OCI-LY7 (cell line): ENCODE results near the gene SCD.

ENCODE experiments used
- EZH2phosphoT487 ChIP-seq: fragments of 200-600 bp; sonication (generic); IDR thresholded peaks from 2 replicates; pipeline ENCODE4 v1.6.1; 2018; ENCODE audit warnings: low read depth, borderline replicate concordance, mild to moderate bottlenecking, mixed run types, antibody characterized with exemption, low read length, moderate library complexity, mixed read lengths
- TF ChIP-seq, protein P1 (sequence below): fragments of 200-600 bp; sonication (generic); conservative IDR thresholded peaks from 2 replicates; pipeline ENCODE4 v1.5.1; 2014; ENCODE audit warnings: mild to moderate bottlenecking, antibody characterized with exemption, low read length, moderate library complexity, mixed read lengths

DNA sequence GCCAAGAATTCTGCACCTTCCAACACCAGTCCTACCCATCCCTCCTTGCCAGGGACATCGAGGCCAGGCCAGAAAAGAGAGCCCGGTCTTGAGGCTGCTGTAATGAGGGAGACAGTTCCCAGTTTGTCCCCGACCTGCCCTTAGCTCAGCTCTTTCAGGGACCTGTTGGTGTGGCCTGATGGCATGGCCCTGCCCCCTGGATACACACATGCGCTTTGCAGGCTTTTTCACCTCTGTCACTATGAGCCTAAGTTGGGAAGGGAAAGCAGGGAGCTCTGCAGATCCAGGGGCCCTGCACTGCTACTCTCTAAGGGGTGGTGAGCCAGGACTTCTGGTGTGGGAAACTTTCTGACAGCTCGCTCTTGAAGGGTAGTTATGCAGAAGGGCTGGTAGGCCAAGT lies 2.1 kb downstream of the SCD start:
- TF ChIP-seq, protein P1, sequence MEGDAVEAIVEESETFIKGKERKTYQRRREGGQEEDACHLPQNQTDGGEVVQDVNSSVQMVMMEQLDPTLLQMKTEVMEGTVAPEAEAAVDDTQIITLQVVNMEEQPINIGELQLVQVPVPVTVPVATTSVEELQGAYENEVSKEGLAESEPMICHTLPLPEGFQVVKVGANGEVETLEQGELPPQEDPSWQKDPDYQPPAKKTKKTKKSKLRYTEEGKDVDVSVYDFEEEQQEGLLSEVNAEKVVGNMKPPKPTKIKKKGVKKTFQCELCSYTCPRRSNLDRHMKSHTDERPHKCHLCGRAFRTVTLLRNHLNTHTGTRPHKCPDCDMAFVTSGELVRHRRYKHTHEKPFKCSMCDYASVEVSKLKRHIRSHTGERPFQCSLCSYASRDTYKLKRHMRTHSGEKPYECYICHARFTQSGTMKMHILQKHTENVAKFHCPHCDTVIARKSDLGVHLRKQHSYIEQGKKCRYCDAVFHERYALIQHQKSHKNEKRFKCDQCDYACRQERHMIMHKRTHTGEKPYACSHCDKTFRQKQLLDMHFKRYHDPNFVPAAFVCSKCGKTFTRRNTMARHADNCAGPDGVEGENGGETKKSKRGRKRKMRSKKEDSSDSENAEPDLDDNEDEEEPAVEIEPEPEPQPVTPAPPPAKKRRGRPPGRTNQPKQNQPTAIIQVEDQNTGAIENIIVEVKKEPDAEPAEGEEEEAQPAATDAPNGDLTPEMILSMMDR: no peak
- no peak for TF ChIP-seq EZH2phosphoT487
